ENCODE results near the gene KLHL6. TPM values are rescaled to one million over a fixed set of nuclear protein-coding genes. Genes with fewer than 3 reads are reported as not detected.
A peak's percentile ranks its signal among the peaks of the same experiment; 100 is the strongest.

KLHL6 gene
- total and polyA plus RNA-seq, 2 of the 13 experiments (the other 11 are each of a cell fraction or from before 2014, with no cell fraction given) = not detected

GRCh38 chr3:183447206-183448001 lies 108.1 kb downstream of the KLHL6 start (continued):
- no peak for TF ChIP-seq PREB (CRISPR knock-in tag; IDR thresholded peaks at IDR 0.05)
- TF ChIP-seq ARID3A (IDR thresholded peaks at IDR 0.05; ENCODE audit: low read depth, low read length) = no peak
- TF ChIP-seq ZNF589 (CRISPR knock-in tag; conservative IDR thresholded peaks at IDR 0.05) = no peak
- no peak for TF ChIP-seq TCF12 (IDR thresholded peaks at IDR 0.05)
- TF ChIP-seq TCF12 (CRISPR knock-in tag; IDR thresholded peaks at IDR 0.05) = no peak
- TF ChIP-seq SNAPC4 (CRISPR knock-in tag; IDR thresholded peaks at IDR 0.05) = peak; percentile 46; the same call in 1 of the 2 replicates
- peak; percentile 40; the same call in 1 of the 2 replicates for TF ChIP-seq ZNF441 (CRISPR knock-in tag; IDR thresholded peaks at IDR 0.05; ENCODE audit: borderline replicate concordance)
- TF ChIP-seq MEIS1 (CRISPR knock-in tag; IDR thresholded peaks at IDR 0.05; ENCODE audit: borderline replicate concordance) = no peak; the same call in 1 of the 2 replicates
- TF ChIP-seq ARID4A (CRISPR knock-in tag; IDR thresholded peaks at IDR 0.05; ENCODE audit: borderline replicate concordance) = peak; percentile 95
- no peak for TF ChIP-seq ZNF354B (CRISPR knock-in tag; IDR thresholded peaks at IDR 0.05)
- peak; percentile 76; the same call in 1 of the 2 replicates for TF ChIP-seq HBP1 (CRISPR knock-in tag; IDR thresholded peaks at IDR 0.05; ENCODE audit: low read depth)

Measured in HepG2 (cell line).